ENCODE data around the gene IKZF1. TPM values are rescaled to one million over a fixed set of nuclear protein-coding genes. Genes with fewer than 3 reads are reported as not detected.

The IKZF1 gene
- total and polyA plus RNA-seq, 10 donors = 36.4 to 389 (median 231) TPM

DNA sequence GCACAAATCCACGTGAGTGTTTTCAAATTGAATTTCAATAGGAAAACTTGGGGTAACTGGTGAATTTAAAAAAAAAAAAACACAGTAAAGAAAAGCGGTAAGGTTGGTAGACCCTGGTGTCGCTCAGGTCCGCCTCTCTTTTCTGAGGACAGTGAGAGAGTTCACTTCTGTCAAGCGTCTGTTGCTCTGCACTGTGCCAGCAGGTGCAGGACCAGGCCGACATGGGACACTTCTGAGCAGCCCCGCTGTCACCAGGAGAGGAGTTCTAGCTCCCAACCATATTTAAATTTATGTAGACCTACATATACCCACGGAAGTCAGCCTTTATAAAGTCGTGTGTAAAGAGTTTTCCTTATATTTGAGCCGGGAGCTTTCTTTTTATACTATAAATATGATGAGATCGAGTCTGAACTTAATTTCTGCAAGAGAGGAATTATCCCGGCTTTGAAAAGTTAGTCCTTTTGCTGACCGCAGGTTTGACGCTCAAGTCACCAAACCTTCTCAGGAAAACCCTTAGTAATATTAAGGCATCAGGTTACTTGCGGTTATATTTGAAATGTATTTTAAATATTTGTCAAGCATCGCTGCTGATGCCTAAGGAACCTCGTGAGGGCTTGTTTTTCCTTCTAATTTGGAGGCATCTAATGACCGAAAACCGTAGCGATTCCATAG is 531 bp downstream of the IKZF1 start:
- peak; percentile 90 for DNase-seq
- Histone ChIP-seq H3K27me3 (replicated peaks in 1 of 7) (peaks cover 0 to 35% (median 4%) of the 10 kb centered on the region in 7 donors), H3K4me3 (peak overlapping the region; percentile 52 to 85 (median 70)), H3K4me1 (peaks cover 4 to 57% (median 36%) of the 10 kb centered on the region in 6 donors), H3K9me3 (no peaks in the 10 kb centered on the region), H3K36me3 (no peaks in the 10 kb centered on the region), H3K27ac (peak overlapping the region; percentile 86 to 98 (median 94))
- intact Hi-C loops (cut with DNase I; ENCODE audit: low total_unique reads) = no loop called here
- WGBS, 5 donors = 2 to 13% (median 5%) methylated on average over 20 of the region's 20 CpGs
- peak in 2 of 3 donors; percentile 82 to 87 for TF ChIP-seq POLR2AphosphoS5 (IDR thresholded peaks at IDR 0.05)
- TF ChIP-seq, protein P1, sequence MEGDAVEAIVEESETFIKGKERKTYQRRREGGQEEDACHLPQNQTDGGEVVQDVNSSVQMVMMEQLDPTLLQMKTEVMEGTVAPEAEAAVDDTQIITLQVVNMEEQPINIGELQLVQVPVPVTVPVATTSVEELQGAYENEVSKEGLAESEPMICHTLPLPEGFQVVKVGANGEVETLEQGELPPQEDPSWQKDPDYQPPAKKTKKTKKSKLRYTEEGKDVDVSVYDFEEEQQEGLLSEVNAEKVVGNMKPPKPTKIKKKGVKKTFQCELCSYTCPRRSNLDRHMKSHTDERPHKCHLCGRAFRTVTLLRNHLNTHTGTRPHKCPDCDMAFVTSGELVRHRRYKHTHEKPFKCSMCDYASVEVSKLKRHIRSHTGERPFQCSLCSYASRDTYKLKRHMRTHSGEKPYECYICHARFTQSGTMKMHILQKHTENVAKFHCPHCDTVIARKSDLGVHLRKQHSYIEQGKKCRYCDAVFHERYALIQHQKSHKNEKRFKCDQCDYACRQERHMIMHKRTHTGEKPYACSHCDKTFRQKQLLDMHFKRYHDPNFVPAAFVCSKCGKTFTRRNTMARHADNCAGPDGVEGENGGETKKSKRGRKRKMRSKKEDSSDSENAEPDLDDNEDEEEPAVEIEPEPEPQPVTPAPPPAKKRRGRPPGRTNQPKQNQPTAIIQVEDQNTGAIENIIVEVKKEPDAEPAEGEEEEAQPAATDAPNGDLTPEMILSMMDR (IDR thresholded peaks at IDR 0.05 in 8 of 11, conservative IDR thresholded peaks at IDR 0.05 in 3 of 11) = peak in 2 of 11 experiments; percentile 6 to 7
- TF ChIP-seq POLR2A (IDR thresholded peaks at IDR 0.05) = peak in 2 of 3 donors; percentile 57 to 58

DNA sequence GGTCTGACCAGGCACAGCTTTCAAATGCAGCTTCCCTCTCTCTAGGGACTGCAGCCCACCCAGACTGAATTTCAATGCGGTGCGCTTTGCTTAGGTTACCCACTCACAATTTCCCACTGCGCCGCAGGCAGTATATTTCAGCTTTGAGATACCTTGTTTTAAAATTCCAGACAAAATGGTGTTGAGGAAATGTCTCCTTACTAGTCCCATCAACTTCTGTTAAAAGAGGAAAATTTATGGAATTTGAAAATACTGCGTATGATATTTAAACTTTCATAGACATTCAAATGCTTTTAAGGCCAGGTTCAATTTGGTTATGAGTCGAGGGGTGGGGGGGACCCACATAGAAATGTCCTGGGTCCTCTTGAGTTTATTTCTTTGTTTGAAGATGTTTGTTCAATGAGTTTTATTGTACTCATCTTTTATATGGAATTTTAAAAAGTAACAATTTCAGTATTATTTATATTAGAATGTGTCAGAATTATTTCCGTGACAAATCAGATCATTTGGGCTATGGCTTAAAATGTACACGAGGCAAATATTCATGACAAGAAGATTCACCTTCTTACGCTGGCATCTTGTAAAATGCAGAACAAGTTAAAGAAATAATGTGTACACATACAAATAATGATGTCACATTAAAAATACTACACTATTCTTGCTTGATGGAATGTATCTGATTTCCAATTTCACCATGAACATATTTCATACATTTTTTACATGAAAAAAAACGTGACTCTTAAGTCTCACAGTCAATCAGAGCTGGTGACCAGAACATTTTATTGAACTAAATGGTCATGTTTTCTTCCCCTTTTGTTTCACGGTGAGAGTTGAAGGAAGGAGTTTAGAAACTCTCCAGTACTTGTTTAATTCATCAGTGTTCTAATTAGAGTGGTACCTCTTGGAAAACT is 1.3 kb downstream of the IKZF1 start:
- H3K4me3 ChIP-seq = peak overlapping the region; percentile 52 to 85 (median 70)
- H3K27me3 ChIP-seq (replicated peaks in 1 of 7) = peaks cover 0 to 35% (median 4%) of the 10 kb centered on the region in 7 donors
- no peak for DNase-seq
- no peaks in the 10 kb centered on the region for H3K36me3 ChIP-seq
- no peaks in the 10 kb centered on the region for H3K9me3 ChIP-seq
- WGBS, 5 donors = 15 to 36% (median 17%) methylated on average over 11 of the region's 11 CpGs
- peak overlapping the region; percentile 86 to 98 (median 94) for H3K27ac ChIP-seq
- peaks cover 4 to 57% (median 37%) of the 10 kb centered on the region in 6 donors for H3K4me1 ChIP-seq
- TF ChIP-seq, protein P1 (IDR thresholded peaks at IDR 0.05 in 8 of 11, conservative IDR thresholded peaks at IDR 0.05 in 3 of 11) = no peak
- TF ChIP-seq POLR2A (IDR thresholded peaks at IDR 0.05) (no peak), POLR2AphosphoS5 (IDR thresholded peaks at IDR 0.05) (no peak)
- intact Hi-C loops (cut with DNase I; ENCODE audit: low total_unique reads) = no loop called here

- Histone ChIP-seq H3K4me1 (peaks cover 4 to 62% (median 45%) of the 10 kb centered on the region in 6 donors), H3K9me3 (no peaks in the 10 kb centered on the region), H3K4me3 (peak overlapping the region; percentile 52 to 85 (median 70)), H3K27me3 (replicated peaks in 1 of 7) (peaks cover 0 to 35% (median 4%) of the 10 kb centered on the region in 7 donors), H3K27ac (peak overlapping the region; percentile 86 to 98 (median 94)), H3K36me3 (no peaks in the 10 kb centered on the region)
- 17 to 46% (median 28%) methylated on average over 10 of the region's 10 CpGs for WGBS, 5 donors
- intact Hi-C loops (cut with DNase I; ENCODE audit: low total_unique reads) = no loop called here
- TF ChIP-seq, protein P1 (IDR thresholded peaks at IDR 0.05 in 8 of 11, conservative IDR thresholded peaks at IDR 0.05 in 3 of 11) = no peak
- TF ChIP-seq POLR2AphosphoS5 (IDR thresholded peaks at IDR 0.05) (no peak), POLR2A (IDR thresholded peaks at IDR 0.05) (no peak)
- DNase-seq = peak; percentile 72
Measured at GRCh38 chr7:50306494-50307367, 2.2 kb downstream of the IKZF1 start.
